Panc1 (cell line): ENCODE results near the gene HTR4. TPM values are rescaled to one million over a fixed set of nuclear protein-coding genes. Genes with fewer than 3 reads are reported as not detected.

Experiments
- ATAC-seq: fragments of 200-7000 bp; cut with Tn5 transposase; 2 replicates; pipeline ENCODE4 v1.9.1; 2020; ENCODE audit warnings: mild to moderate bottlenecking, moderate library complexity
- BruUV-seq: library from RNA; stranded (reverse); fragments of 400-500 nt; replicated peaks from 2 replicates; lab custom pipeline; 2021; lab: Mats Ljungman, UMichigan
- CTCF ChIA-PET: fragments of 300-600 bp; sonication (Branson Sonifier 250); formaldehyde crosslinking; loops from one replicate; lab custom pipeline; 2022; ENCODE audit warnings: antibody characterized with exemption; lab: Charles Lee
- POLR2A ChIA-PET: fragments of 300-600 bp; sonication (Branson Sonifier 250); formaldehyde crosslinking; loops from one replicate; lab custom pipeline; 2022; ENCODE audit warnings: antibody characterized with exemption; lab: Charles Lee
- DNase-seq: peaks from one replicate; pipeline ENCODE4 v3.0.0-alpha.2; 2010; ENCODE audit warnings: low read depth, low spot score
- H3K27ac ChIP-seq: 2 replicates; pipeline ENCODE4 v1.5.1; 2011; ENCODE audit warnings: mild to moderate bottlenecking, low read length, inconsistent platforms
- H3K27me3 ChIP-seq: fragments of 200-500 bp; sonication (Bioruptor generic); 2 replicates; pipeline ENCODE4 v1.6.0; 2014; ENCODE audit warnings: low read length, inconsistent platforms; ENCODE audit not compliant: control insufficient read depth, insufficient read depth
- H3K36me3 ChIP-seq: fragments of 200-500 bp; sonication (Bioruptor generic); 2 replicates; pipeline ENCODE4 v1.5.1; 2014; ENCODE audit warnings: inconsistent platforms, mild to moderate bottlenecking, low read length, moderate library complexity; ENCODE audit not compliant: control insufficient read depth, insufficient read depth
- H3K4me1 ChIP-seq: 2 replicates; pipeline ENCODE4 v1.5.1; 2011; ENCODE audit warnings: inconsistent platforms, mild to moderate bottlenecking, low read length, moderate library complexity; ENCODE audit not compliant: control insufficient read depth, insufficient read depth
- H3K4me3 ChIP-seq, 2 experiments: 2 replicates each; pipeline ENCODE4 v1.5.1; 2011 to 2012; ENCODE audit warnings: low read depth in 2 of 2, low read length in 2 of 2, mild to moderate bottlenecking in 2 of 2, inconsistent platforms in 1 of 2, moderate library complexity in 1 of 2
- H3K9me3 ChIP-seq: fragments of 200-500 bp; sonication (Bioruptor generic); 2 replicates; pipeline ENCODE4 v1.5.1; 2014; ENCODE audit warnings: low read depth, mild to moderate bottlenecking, inconsistent platforms, low read length, moderate library complexity; ENCODE audit not compliant: control insufficient read depth, insufficient read depth
- POLR2AphosphoS5 ChIP-seq: IDR thresholded peaks from 2 replicates; pipeline ENCODE4 v1.6.1; 2012; ENCODE audit warnings: mild to moderate bottlenecking, low read depth, low read length, moderate library complexity
- SIN3A ChIP-seq: IDR thresholded peaks from 2 replicates; pipeline ENCODE4 v1.6.1; 2012; ENCODE audit warnings: low read depth, mild to moderate bottlenecking, low read length, moderate library complexity, borderline replicate concordance; ENCODE audit not compliant: insufficient read depth
- TCF7L2 ChIP-seq: IDR thresholded peaks from 2 replicates; pipeline ENCODE4 v1.6.1; 2011; ENCODE audit warnings: mild to moderate bottlenecking, low read depth, low read length, inconsistent platforms
- in situ Hi-C: cut with HindIII; loops from 2 replicates; pipeline ENCODE4 v1.10.0; 2016; ENCODE audit warnings: low sequenced_read_pairs, low pct_unique_long_range_greater_than_20kb
- intact Hi-C: fragments of 100-400 bp; cut with micrococcal nuclease; formaldehyde crosslinking; loops from one replicate; pipeline ENCODE4 v1.10.0; 2022; ENCODE audit not compliant: unreplicated experiment
- total RNA-seq: library from RNA; stranded (reverse); gene quantifications from one replicate; pipeline ENCODE4 v1.2.1, GENCODE V29; 2021; ENCODE audit not compliant: unreplicated experiment
- TF ChIP-seq, protein P1 (sequence below): fragments of 450-650 bp; IDR thresholded peaks from 2 replicates; pipeline ENCODE4 v1.5.1; 2017; ENCODE audit warnings: mild to moderate bottlenecking
- TF ChIP-seq, protein P2 (sequence below), 2 experiments: IDR thresholded peaks; 2 replicates each; pipeline ENCODE4 v1.6.1; 2011 to 2012; ENCODE audit warnings: low read depth in 2 of 2, control low read depth in 1 of 2, low read length in 1 of 2, mild to moderate bottlenecking in 1 of 2, moderate library complexity in 1 of 2; ENCODE audit not compliant: insufficient read depth in 1 of 2

The HTR4 gene
- total RNA-seq, 1 experiment from 2014 or later = not detected

DNA sequence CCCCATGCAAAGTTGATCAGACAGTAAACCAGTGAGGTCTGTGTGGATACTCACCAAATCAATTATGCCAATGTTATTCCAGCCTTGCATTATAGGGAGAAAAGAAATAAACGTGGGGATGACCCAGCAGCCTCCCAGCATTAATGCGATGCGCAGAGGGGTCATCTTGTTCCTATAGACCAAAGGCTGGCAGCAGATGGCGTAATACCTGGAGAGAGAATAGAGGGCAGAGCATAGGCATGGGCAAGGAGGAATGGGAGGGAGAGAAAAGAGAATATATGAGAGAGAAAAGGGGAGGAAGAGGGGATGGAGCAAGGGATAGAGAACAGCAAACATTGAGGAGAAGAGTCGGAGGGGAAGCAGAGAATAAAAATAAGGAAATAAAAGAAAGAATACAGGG is 131.2 kb downstream of the HTR4 start:
- H3K9me3 ChIP-seq = no peaks in the 10 kb centered on the region
- ChIA-PET CTCF (no interaction called here), POLR2A (no interaction called here)
- H3K36me3 ChIP-seq = no peaks in the 10 kb centered on the region
- H3K4me1 ChIP-seq = no peaks in the 10 kb centered on the region
- ATAC-seq (no peak), DNase-seq (no peak)
- intact Hi-C loops = no loop called here
- TF ChIP-seq POLR2AphosphoS5 = no peak
- TF ChIP-seq, protein P1, sequence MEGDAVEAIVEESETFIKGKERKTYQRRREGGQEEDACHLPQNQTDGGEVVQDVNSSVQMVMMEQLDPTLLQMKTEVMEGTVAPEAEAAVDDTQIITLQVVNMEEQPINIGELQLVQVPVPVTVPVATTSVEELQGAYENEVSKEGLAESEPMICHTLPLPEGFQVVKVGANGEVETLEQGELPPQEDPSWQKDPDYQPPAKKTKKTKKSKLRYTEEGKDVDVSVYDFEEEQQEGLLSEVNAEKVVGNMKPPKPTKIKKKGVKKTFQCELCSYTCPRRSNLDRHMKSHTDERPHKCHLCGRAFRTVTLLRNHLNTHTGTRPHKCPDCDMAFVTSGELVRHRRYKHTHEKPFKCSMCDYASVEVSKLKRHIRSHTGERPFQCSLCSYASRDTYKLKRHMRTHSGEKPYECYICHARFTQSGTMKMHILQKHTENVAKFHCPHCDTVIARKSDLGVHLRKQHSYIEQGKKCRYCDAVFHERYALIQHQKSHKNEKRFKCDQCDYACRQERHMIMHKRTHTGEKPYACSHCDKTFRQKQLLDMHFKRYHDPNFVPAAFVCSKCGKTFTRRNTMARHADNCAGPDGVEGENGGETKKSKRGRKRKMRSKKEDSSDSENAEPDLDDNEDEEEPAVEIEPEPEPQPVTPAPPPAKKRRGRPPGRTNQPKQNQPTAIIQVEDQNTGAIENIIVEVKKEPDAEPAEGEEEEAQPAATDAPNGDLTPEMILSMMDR = peak; percentile 18; the same call in 1 of the 2 replicates
- TF ChIP-seq TCF7L2 = no peak
- no peak overlapping the region for H3K27ac ChIP-seq
- no TSS peak for BruUV-seq
- no peak overlapping the region for H3K4me3 ChIP-seq
- H3K27me3 ChIP-seq = no peaks in the 10 kb centered on the region
- in situ Hi-C loops = no loop called here

DNA sequence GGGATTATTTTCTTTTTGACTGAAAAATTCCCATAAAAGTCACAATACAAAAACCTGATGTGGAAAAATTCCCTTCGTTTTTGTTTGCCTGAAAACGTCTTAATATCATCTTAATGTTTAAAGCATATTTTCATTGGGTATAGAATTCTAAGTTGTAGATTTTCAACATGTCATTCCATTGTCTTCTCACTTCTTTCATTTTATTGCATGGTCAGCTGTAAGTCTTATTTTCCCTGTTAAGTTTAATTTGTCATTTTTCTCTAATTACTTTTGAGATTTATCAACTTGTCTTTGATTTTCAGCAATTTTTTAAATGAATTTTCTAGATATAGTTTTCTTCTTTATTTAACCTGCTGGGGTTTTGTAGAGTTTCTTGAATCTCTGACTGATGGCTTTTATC is 138.9 kb downstream of the HTR4 start:
- ATAC-seq (no peak), DNase-seq (no peak)
- no peak overlapping the region for H3K4me3 ChIP-seq
- peaks cover 3% of the 10 kb centered on the region; the same call in 1 of the 2 replicates for H3K9me3 ChIP-seq
- ChIA-PET POLR2A (no interaction called here), CTCF (no interaction called here)
- TF ChIP-seq, protein P1 = no peak
- TF ChIP-seq POLR2AphosphoS5 (no peak), TCF7L2 (no peak), SIN3A (no peak)
- TF ChIP-seq, protein P2, sequence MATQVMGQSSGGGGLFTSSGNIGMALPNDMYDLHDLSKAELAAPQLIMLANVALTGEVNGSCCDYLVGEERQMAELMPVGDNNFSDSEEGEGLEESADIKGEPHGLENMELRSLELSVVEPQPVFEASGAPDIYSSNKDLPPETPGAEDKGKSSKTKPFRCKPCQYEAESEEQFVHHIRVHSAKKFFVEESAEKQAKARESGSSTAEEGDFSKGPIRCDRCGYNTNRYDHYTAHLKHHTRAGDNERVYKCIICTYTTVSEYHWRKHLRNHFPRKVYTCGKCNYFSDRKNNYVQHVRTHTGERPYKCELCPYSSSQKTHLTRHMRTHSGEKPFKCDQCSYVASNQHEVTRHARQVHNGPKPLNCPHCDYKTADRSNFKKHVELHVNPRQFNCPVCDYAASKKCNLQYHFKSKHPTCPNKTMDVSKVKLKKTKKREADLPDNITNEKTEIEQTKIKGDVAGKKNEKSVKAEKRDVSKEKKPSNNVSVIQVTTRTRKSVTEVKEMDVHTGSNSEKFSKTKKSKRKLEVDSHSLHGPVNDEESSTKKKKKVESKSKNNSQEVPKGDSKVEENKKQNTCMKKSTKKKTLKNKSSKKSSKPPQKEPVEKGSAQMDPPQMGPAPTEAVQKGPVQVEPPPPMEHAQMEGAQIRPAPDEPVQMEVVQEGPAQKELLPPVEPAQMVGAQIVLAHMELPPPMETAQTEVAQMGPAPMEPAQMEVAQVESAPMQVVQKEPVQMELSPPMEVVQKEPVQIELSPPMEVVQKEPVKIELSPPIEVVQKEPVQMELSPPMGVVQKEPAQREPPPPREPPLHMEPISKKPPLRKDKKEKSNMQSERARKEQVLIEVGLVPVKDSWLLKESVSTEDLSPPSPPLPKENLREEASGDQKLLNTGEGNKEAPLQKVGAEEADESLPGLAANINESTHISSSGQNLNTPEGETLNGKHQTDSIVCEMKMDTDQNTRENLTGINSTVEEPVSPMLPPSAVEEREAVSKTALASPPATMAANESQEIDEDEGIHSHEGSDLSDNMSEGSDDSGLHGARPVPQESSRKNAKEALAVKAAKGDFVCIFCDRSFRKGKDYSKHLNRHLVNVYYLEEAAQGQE (IDR thresholded peaks at IDR 0.05; ENCODE audit: insufficient read depth in 1 of 2, low read depth in 2 of 2, low read length in 1 of 2) = no peak
- no peaks in the 10 kb centered on the region for H3K36me3 ChIP-seq
- no peaks in the 10 kb centered on the region for H3K27me3 ChIP-seq
- intact Hi-C loops = no loop called here
- no peaks in the 10 kb centered on the region for H3K4me1 ChIP-seq
- no TSS peak for BruUV-seq
- no peak overlapping the region for H3K27ac ChIP-seq
- in situ Hi-C loops = no loop called here
